CD4-positive, alpha-beta T cell (primary cell): Measurements from ENCODE around the gene MCF2L2. TPM values are rescaled to one million over a fixed set of nuclear protein-coding genes. Genes with fewer than 3 reads are reported as not detected.

ENCODE experiments used
- ATAC-seq: fragments of 200-7000 bp; cut with Tn5 transposase; one replicate; pipeline ENCODE4 v1.10.0; 2022; ENCODE audit warnings: mild to moderate bottlenecking; ENCODE audit not compliant: poor library complexity
- CTCF ChIA-PET: fragments of 350-600 bp; sonication (Branson Sonifier 250); formaldehyde crosslinking; loops from one replicate; lab custom pipeline; 2021; ENCODE audit warnings: antibody characterized with exemption, inconsistent platforms; lab: Charles Lee
- POLR2A ChIA-PET: fragments of 350-600 bp; sonication (Branson Sonifier 250); formaldehyde crosslinking; loops from one replicate; lab custom pipeline; 2021; ENCODE audit warnings: antibody characterized with exemption, inconsistent platforms; lab: Charles Lee
- DNase-seq, 14 experiments: peaks; one replicate each; pipeline ENCODE4 v3.0.0-alpha.2; 2013 to 2020; ENCODE audit warnings: mixed read lengths in 2 of 14
- H3K27ac ChIP-seq, 2 donors: one replicate each; pipeline versions ENCODE4 v1.5.1 to v1.7.0; 2013; ENCODE audit warnings: low read length in 2 of 2, low read depth in 1 of 2, mild to moderate bottlenecking in 1 of 2
- H3K27me3 ChIP-seq, 2 experiments: 1 replicate in 1 of 2; 2 replicates in 1 of 2; pipeline versions ENCODE4 v1.6.1 to v1.7.0; 2013; ENCODE audit warnings: low read length in 2 of 2, control low read depth in 1 of 2, mild to moderate bottlenecking in 1 of 2, moderate library complexity in 1 of 2; ENCODE audit not compliant: insufficient read depth in 2 of 2, control insufficient read depth in 1 of 2
- H3K36me3 ChIP-seq: one replicate; pipeline ENCODE4 v1.6.1; 2013; ENCODE audit warnings: low read length, control low read depth; ENCODE audit not compliant: insufficient read depth
- H3K4me1 ChIP-seq: one replicate; pipeline ENCODE4 v1.6.1; 2013; ENCODE audit warnings: low read length, control low read depth; ENCODE audit not compliant: insufficient read depth
- H3K4me3 ChIP-seq: one replicate; pipeline ENCODE4 v1.5.1; 2013; ENCODE audit warnings: mild to moderate bottlenecking, low read length, moderate library complexity
- H3K9me3 ChIP-seq, 2 experiments: 1 replicate in 1 of 2; 2 replicates in 1 of 2; pipeline versions ENCODE4 v1.6.1 to v1.7.0; 2013; ENCODE audit warnings: low read length in 2 of 2, mild to moderate bottlenecking in 2 of 2, control low read depth in 1 of 2, moderate library complexity in 1 of 2; ENCODE audit not compliant: control insufficient read depth in 1 of 2, insufficient read depth in 1 of 2
- H3K27ac Mint-ChIP-seq: one replicate; pipeline ENCODE4 v1.8.0; 2020; ENCODE audit warnings: mixed read lengths
- H3K27me3 Mint-ChIP-seq: one replicate; pipeline ENCODE4 v1.8.0; 2021; ENCODE audit warnings: mixed read lengths
- H3K36me3 Mint-ChIP-seq: one replicate; pipeline ENCODE4 v1.8.0; 2021; ENCODE audit warnings: low read depth, mixed read lengths
- H3K4me1 Mint-ChIP-seq: one replicate; pipeline ENCODE4 v1.8.0; 2021; ENCODE audit warnings: low read depth, mixed read lengths
- H3K4me3 Mint-ChIP-seq: one replicate; pipeline ENCODE4 v1.8.0; 2020; ENCODE audit warnings: mild to moderate bottlenecking, mixed read lengths
- H3K9me3 Mint-ChIP-seq: one replicate; pipeline ENCODE4 v1.8.0; 2020; ENCODE audit warnings: mixed read lengths
- intact Hi-C, 2 experiments: fragments of 100-400 bp; cut with DNase I in 1 of 2; cut with micrococcal nuclease in 1 of 2; formaldehyde crosslinking; loops; one replicate each; pipeline versions ENCODE4 v1.15.1 to v1.9.0; 2023 to 2025; cut with DNase I, micrococcal nuclease
- total RNA-seq, 174 experiments: library from RNA in 2 of 174; stranded (reverse) in 2 of 174; gene quantifications; one replicate each; pipeline ENCODE4 v1.2.3 and lab custom pipeline; 2021 to 2026
- TF ChIP-seq, protein P1 (sequence below): fragments of 200-600 bp; IDR thresholded peaks from one replicate; pipeline ENCODE4 v1.8.0; 2022; ENCODE audit warnings: antibody characterized with exemption, mild to moderate bottlenecking

Gene MCF2L2
- total RNA-seq, 2 experiments from 2014 or later = 3.8 to 4.1 TPM

GRCh38 chr3:183274609-183275008 is 153.8 kb downstream of the MCF2L2 start:
- ATAC-seq = no peak
- POLR2A ChIA-PET = no interaction called here
- CTCF ChIA-PET = no interaction called here
- H3K36me3 ChIP-seq = no peaks in the 10 kb centered on the region
- H3K9me3 Mint-ChIP-seq = no peaks in the 10 kb centered on the region
- no peaks in the 10 kb centered on the region for H3K9me3 ChIP-seq
- no peaks in the 10 kb centered on the region for H3K27me3 ChIP-seq
- no peaks in the 10 kb centered on the region for H3K4me1 ChIP-seq
- no peak overlapping the region for H3K4me3 ChIP-seq
- H3K4me3 Mint-ChIP-seq = no peak overlapping the region
- H3K36me3 Mint-ChIP-seq = no peaks in the 10 kb centered on the region
- no peak overlapping the region for H3K27ac Mint-ChIP-seq
- no peaks in the 10 kb centered on the region for H3K27me3 Mint-ChIP-seq
- TF ChIP-seq, protein P1, sequence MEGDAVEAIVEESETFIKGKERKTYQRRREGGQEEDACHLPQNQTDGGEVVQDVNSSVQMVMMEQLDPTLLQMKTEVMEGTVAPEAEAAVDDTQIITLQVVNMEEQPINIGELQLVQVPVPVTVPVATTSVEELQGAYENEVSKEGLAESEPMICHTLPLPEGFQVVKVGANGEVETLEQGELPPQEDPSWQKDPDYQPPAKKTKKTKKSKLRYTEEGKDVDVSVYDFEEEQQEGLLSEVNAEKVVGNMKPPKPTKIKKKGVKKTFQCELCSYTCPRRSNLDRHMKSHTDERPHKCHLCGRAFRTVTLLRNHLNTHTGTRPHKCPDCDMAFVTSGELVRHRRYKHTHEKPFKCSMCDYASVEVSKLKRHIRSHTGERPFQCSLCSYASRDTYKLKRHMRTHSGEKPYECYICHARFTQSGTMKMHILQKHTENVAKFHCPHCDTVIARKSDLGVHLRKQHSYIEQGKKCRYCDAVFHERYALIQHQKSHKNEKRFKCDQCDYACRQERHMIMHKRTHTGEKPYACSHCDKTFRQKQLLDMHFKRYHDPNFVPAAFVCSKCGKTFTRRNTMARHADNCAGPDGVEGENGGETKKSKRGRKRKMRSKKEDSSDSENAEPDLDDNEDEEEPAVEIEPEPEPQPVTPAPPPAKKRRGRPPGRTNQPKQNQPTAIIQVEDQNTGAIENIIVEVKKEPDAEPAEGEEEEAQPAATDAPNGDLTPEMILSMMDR = no peak
- no peak overlapping the region for H3K27ac ChIP-seq
- intact Hi-C loops = no loop called here
- H3K4me1 Mint-ChIP-seq = peaks cover 4% of the 10 kb centered on the region
- no peak for DNase-seq

DNA sequence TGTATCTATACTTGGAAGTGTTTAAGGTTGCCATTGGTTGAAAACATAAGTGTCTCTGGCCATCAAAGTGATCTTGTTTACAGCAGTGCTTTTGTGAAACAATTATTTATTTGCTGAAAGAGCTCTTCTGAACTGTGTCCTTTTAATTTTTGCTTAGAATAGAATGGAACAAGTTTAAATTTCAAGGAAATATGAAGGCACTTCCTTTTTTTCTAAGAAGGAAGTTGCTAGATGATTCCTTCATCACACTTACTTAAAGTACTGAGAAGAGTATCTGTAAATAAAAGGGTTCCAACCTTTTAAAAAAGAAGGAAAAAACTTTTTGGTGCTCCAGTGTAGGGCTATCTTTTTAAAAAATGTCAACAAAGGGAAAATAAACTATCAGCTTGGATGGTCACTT is 155.6 kb downstream of the MCF2L2 start:
- Mint-ChIP-seq H3K27ac (no peak overlapping the region), H3K4me1 (peaks cover 4% of the 10 kb centered on the region), H3K36me3 (no peaks in the 10 kb centered on the region), H3K9me3 (no peaks in the 10 kb centered on the region), H3K27me3 (no peaks in the 10 kb centered on the region), H3K4me3 (no peak overlapping the region)
- Histone ChIP-seq H3K36me3 (no peaks in the 10 kb centered on the region), H3K27ac (no peak overlapping the region), H3K4me3 (no peak overlapping the region), H3K9me3 (no peaks in the 10 kb centered on the region), H3K4me1 (no peaks in the 10 kb centered on the region), H3K27me3 (no peaks in the 10 kb centered on the region)
- CTCF ChIA-PET = no interaction called here
- DNase-seq (no peak), ATAC-seq (no peak)
- POLR2A ChIA-PET = no interaction called here
- TF ChIP-seq, protein P1 = no peak
- intact Hi-C loops = no loop called here

- H3K27me3 Mint-ChIP-seq = no peaks in the 10 kb centered on the region
- ATAC-seq = no peak
- Histone ChIP-seq H3K4me1 (no peaks in the 10 kb centered on the region), H3K9me3 (no peaks in the 10 kb centered on the region), H3K27me3 (no peaks in the 10 kb centered on the region), H3K27ac (no peak overlapping the region), H3K4me3 (no peak overlapping the region), H3K36me3 (no peaks in the 10 kb centered on the region)
- no peak overlapping the region for H3K27ac Mint-ChIP-seq
- H3K9me3 Mint-ChIP-seq = no peaks in the 10 kb centered on the region
- H3K4me1 Mint-ChIP-seq = peaks cover 4% of the 10 kb centered on the region
- TF ChIP-seq, protein P1 = no peak
- CTCF ChIA-PET = no interaction called here
- POLR2A ChIA-PET = no interaction called here
- intact Hi-C loops = no loop called here
- H3K36me3 Mint-ChIP-seq = no peaks in the 10 kb centered on the region
- H3K4me3 Mint-ChIP-seq = no peak overlapping the region
- no peak for DNase-seq
Observed at GRCh38 chr3:183272142-183272541, 156.3 kb downstream of the MCF2L2 start.
